ENCODE results near the gene PRDM13. TPM values are rescaled to one million over a fixed set of nuclear protein-coding genes. Genes with fewer than 3 reads are reported as not detected.
A peak's percentile ranks its signal among the peaks of the same experiment; 100 is the strongest.

The PRDM13 gene
- polyA plus RNA-seq, 1 donor (not counting 4 experiments of a cell fraction or from before 2014, with no cell fraction given), result not detected

- peak; percentile 96 for TF ChIP-seq EZH2 (IDR thresholded peaks at IDR 0.05; ENCODE audit: low read length)
- no peak for TF ChIP-seq CTCF (optimal IDR thresholded peaks at IDR 0.05 in 1 of 3, IDR thresholded peaks at IDR 0.05 in 1 of 3, conservative IDR thresholded peaks at IDR 0.05 in 1 of 3; ENCODE audit: extremely low read depth in 1 of 3, insufficient read depth in 2 of 3, low read length in 3 of 3)
- peaks cover 6% of the 10 kb centered on the region for H3K4me1 ChIP-seq (ENCODE audit: control insufficient read depth, extremely low read depth, insufficient read depth, low read length)
- no peaks in the 10 kb centered on the region for H3K36me3 ChIP-seq (ENCODE audit: control insufficient read depth in 2 of 2, extremely low read depth in 1 of 2, insufficient read depth in 2 of 2, low read length in 2 of 2)
- no peaks in the 10 kb centered on the region for H4K20me1 ChIP-seq (ENCODE audit: control insufficient read depth, extremely low read depth, insufficient read depth, low read length)
- FAIRE-seq (no peak), DNase-seq (ENCODE audit: low read depth, low spot score) (no peak)
- no peak overlapping the region for H3K9ac ChIP-seq (ENCODE audit: control insufficient read depth, extremely low read depth, insufficient read depth, low read length)
- H3K79me2 ChIP-seq (ENCODE audit: control insufficient read depth, insufficient read depth, low read length), result no peaks in the 10 kb centered on the region
- peaks cover 3% of the 10 kb centered on the region for H3K9me3 ChIP-seq (ENCODE audit: control insufficient read depth, low read depth, low read length)
- peak overlapping the region; percentile 2 to 46 (median 46) for H3K4me3 ChIP-seq (ENCODE audit: control insufficient read depth in 2 of 3, extremely low read depth in 1 of 3, insufficient read depth in 2 of 3, low read depth in 1 of 3, low read length in 3 of 3)
- H2AFZ ChIP-seq (ENCODE audit: control insufficient read depth, low read length), result no peak overlapping the region
- H3K27ac ChIP-seq (ENCODE audit: control insufficient read depth, insufficient read depth, low read length), result no peak overlapping the region
- peak overlapping the region; percentile 64 for H3K4me2 ChIP-seq (ENCODE audit: control insufficient read depth, extremely low read depth, insufficient read depth, low read depth, low read length)
- peaks cover 97% of the 10 kb centered on the region for H3K27me3 ChIP-seq (ENCODE audit: control insufficient read depth, extremely low read depth, insufficient read depth, low read length)
- H3K9me1 ChIP-seq (ENCODE audit: control insufficient read depth, extremely low read depth, insufficient read depth, low read length), result no peaks in the 10 kb centered on the region
- dilution Hi-C loops (cut with MboI; ENCODE audit: extremely low pct_ligation_motif_present, low sequenced_read_pairs), result no loop called here
Observed at GRCh38 chr6:99613705-99614429, 7.2 kb downstream of the PRDM13 start.

- H3K27ac ChIP-seq (ENCODE audit: control insufficient read depth, insufficient read depth, low read length), result no peak overlapping the region
- H3K4me2 ChIP-seq (ENCODE audit: control insufficient read depth, extremely low read depth, insufficient read depth, low read depth, low read length), result peak overlapping the region; percentile 64
- H2AFZ ChIP-seq (ENCODE audit: control insufficient read depth, low read length), result no peak overlapping the region
- H3K79me2 ChIP-seq (ENCODE audit: control insufficient read depth, insufficient read depth, low read length), result no peaks in the 10 kb centered on the region
- H3K4me3 ChIP-seq (ENCODE audit: control insufficient read depth in 2 of 3, extremely low read depth in 1 of 3, insufficient read depth in 2 of 3, low read depth in 1 of 3, low read length in 3 of 3), result no peak overlapping the region
- no peaks in the 10 kb centered on the region for H3K36me3 ChIP-seq (ENCODE audit: control insufficient read depth in 2 of 2, extremely low read depth in 1 of 2, insufficient read depth in 2 of 2, low read length in 2 of 2)
- H3K27me3 ChIP-seq (ENCODE audit: control insufficient read depth, extremely low read depth, insufficient read depth, low read length), result peaks cover 96% of the 10 kb centered on the region
- no peaks in the 10 kb centered on the region for H4K20me1 ChIP-seq (ENCODE audit: control insufficient read depth, extremely low read depth, insufficient read depth, low read length)
- no peak overlapping the region for H3K9ac ChIP-seq (ENCODE audit: control insufficient read depth, extremely low read depth, insufficient read depth, low read length)
- no peaks in the 10 kb centered on the region for H3K9me1 ChIP-seq (ENCODE audit: control insufficient read depth, extremely low read depth, insufficient read depth, low read length)
- H3K9me3 ChIP-seq (ENCODE audit: control insufficient read depth, low read depth, low read length), result peaks cover 3% of the 10 kb centered on the region
- TF ChIP-seq EZH2 (IDR thresholded peaks at IDR 0.05; ENCODE audit: low read length), result peak; percentile 44
- no peak for TF ChIP-seq CTCF (optimal IDR thresholded peaks at IDR 0.05 in 1 of 3, IDR thresholded peaks at IDR 0.05 in 1 of 3, conservative IDR thresholded peaks at IDR 0.05 in 1 of 3; ENCODE audit: extremely low read depth in 1 of 3, insufficient read depth in 2 of 3, low read length in 3 of 3)
- no peak for FAIRE-seq
- dilution Hi-C loops (cut with MboI; ENCODE audit: extremely low pct_ligation_motif_present, low sequenced_read_pairs), result no loop called here
- peaks cover 6% of the 10 kb centered on the region for H3K4me1 ChIP-seq (ENCODE audit: control insufficient read depth, extremely low read depth, insufficient read depth, low read length)
- DNase-seq (ENCODE audit: low read depth, low spot score), result no peak
Observed at GRCh38 chr6:99614430-99615186, 8.0 kb downstream of the PRDM13 start.
